Gastroesophageal sphincter (tissue), 3 donors: Measurements from ENCODE around the gene FHIP1A.

Experiments used
- CTCF ChIP-seq, 4 experiments: fragments of 200-600 bp in 2 of 4; fragments of 450-650 bp in 2 of 4; sonication (generic) in 1 of 4; IDR thresholded peaks; one replicate each; pipeline ENCODE4 v1.5.1; 2017 to 2019; ENCODE audit warnings: antibody characterized with exemption in 4 of 4, mild to moderate bottlenecking in 2 of 4, moderate library complexity in 2 of 4
- EP300 ChIP-seq: sonication (generic); formaldehyde crosslinking; IDR thresholded peaks from one replicate; pipeline ENCODE4 v1.6.1; 2017; ENCODE audit warnings: antibody characterized with exemption, mild to moderate bottlenecking
- POLR2A ChIP-seq, 2 donors: fragments of 450-650 bp; IDR thresholded peaks; one replicate each; pipeline ENCODE4 v1.6.1; 2017; ENCODE audit warnings: antibody characterized with exemption in 2 of 2, mild to moderate bottlenecking in 2 of 2, moderate library complexity in 1 of 2
- POLR2AphosphoS5 ChIP-seq: sonication (generic); formaldehyde crosslinking; IDR thresholded peaks from one replicate; pipeline ENCODE4 v1.6.1; 2017; ENCODE audit warnings: antibody characterized with exemption

- TF ChIP-seq CTCF (IDR thresholded peaks at IDR 0.05) (no peak), POLR2A (IDR thresholded peaks at IDR 0.05) (no peak), POLR2AphosphoS5 (no peak), EP300 (no peak)
These were observed 49.4 kb upstream of the FHIP1A start for GRCh38 chr4:151359576-151359975.
